ENCODE data around the gene FH.

DNA sequence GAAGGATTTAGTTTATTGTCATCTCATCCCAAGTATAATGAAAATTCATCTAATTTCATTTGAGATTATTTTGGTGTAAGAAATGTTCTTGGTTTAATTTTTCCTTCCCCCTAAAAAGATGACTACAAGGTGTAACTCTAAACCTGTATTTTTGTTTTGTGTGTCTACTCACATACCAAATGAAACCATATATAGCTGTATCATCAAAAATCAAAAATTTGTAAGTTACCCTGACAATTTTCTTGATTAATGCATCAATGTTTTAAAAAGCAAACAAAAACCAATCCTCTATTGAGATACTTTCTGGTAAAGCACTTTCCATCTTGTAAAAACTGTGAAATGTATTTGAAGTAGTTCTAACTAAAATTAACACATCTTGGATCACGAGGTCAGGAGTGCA, 30.8 kb downstream of the FH start:
- TF ChIP-seq, protein P1, sequence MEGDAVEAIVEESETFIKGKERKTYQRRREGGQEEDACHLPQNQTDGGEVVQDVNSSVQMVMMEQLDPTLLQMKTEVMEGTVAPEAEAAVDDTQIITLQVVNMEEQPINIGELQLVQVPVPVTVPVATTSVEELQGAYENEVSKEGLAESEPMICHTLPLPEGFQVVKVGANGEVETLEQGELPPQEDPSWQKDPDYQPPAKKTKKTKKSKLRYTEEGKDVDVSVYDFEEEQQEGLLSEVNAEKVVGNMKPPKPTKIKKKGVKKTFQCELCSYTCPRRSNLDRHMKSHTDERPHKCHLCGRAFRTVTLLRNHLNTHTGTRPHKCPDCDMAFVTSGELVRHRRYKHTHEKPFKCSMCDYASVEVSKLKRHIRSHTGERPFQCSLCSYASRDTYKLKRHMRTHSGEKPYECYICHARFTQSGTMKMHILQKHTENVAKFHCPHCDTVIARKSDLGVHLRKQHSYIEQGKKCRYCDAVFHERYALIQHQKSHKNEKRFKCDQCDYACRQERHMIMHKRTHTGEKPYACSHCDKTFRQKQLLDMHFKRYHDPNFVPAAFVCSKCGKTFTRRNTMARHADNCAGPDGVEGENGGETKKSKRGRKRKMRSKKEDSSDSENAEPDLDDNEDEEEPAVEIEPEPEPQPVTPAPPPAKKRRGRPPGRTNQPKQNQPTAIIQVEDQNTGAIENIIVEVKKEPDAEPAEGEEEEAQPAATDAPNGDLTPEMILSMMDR (IDR thresholded peaks at IDR 0.05): no peak
- TF ChIP-seq POLR2A (IDR thresholded peaks at IDR 0.05): no peak

Data from heart left ventricle (tissue), 13 donors.